ENCODE data around the gene LRTM2. TPM values are rescaled to one million over a fixed set of nuclear protein-coding genes. Genes with fewer than 3 reads are reported as not detected.

The LRTM2 gene
- total RNA-seq, 2 donors from 2014 or later = not detected

DNA sequence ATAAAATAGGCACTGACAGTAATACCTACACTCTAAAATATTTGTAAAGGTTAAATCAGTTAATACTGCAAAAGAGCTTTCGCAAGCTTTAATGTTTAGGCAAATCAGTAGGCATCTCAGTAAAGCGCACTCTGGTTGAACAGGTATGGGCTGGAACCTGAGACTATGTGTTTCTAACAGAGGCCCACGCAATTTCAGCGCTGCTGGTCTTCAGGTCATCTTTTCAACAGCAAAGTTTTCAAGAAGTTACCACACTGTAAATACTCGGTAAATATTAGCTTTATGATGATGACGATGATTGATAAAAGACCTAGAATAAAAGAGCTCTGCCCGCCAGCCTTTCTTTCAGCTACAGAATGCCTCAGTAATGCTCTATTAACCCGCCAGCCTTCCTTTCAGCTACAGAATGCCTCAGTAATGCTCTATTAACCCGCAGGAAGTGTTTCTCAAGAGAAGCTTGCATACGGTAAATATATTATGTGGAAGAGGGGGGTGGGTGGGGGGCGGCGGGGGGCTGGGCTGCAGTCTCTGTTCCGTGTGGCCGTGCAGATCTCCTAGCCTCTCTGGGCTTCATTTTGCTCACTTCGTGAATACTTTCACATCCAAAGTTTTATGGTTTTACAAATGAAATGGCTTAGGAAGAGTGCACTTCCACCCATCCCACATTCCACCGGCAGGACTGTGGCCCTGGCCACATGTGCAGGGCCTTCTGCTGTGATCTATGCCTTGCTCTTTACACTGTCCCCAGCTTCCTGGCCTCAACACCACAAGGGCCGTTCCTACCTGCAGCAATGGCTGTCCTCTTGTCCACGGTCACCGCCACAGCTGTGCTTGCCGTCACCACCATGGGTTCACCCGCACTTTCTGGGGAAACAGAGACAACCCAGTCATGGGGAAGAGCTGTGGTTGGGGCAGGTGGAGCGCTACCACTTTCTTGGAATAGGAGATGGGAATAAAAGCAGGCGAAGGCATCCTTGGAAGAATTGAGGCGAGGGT is 19.9 kb downstream of the LRTM2 start:
- WGBS = 51% methylated on average over 24 of the region's 24 CpGs
- Histone ChIP-seq H3K27me3 (replicated peaks; ENCODE audit: insufficient read depth) (peaks cover 6% of the 10 kb centered on the region), H3K9me3 (no peaks in the 10 kb centered on the region), H3K4me1 (replicated peaks) (no peaks in the 10 kb centered on the region), H3K36me3 (no peaks in the 10 kb centered on the region), H3K27ac (no peak overlapping the region), H3K4me3 (no peak overlapping the region)
- no peak for DNase-seq (ENCODE audit: low spot score)
- TF ChIP-seq POLR2A (IDR thresholded peaks at IDR 0.05) (no peak), POLR2AphosphoS5 (IDR thresholded peaks at IDR 0.05) (no peak)
- TF ChIP-seq, protein P1, sequence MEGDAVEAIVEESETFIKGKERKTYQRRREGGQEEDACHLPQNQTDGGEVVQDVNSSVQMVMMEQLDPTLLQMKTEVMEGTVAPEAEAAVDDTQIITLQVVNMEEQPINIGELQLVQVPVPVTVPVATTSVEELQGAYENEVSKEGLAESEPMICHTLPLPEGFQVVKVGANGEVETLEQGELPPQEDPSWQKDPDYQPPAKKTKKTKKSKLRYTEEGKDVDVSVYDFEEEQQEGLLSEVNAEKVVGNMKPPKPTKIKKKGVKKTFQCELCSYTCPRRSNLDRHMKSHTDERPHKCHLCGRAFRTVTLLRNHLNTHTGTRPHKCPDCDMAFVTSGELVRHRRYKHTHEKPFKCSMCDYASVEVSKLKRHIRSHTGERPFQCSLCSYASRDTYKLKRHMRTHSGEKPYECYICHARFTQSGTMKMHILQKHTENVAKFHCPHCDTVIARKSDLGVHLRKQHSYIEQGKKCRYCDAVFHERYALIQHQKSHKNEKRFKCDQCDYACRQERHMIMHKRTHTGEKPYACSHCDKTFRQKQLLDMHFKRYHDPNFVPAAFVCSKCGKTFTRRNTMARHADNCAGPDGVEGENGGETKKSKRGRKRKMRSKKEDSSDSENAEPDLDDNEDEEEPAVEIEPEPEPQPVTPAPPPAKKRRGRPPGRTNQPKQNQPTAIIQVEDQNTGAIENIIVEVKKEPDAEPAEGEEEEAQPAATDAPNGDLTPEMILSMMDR (IDR thresholded peaks at IDR 0.05) = no peak
- intact Hi-C loops (cut with DNase I) = no loop called here

DNA sequence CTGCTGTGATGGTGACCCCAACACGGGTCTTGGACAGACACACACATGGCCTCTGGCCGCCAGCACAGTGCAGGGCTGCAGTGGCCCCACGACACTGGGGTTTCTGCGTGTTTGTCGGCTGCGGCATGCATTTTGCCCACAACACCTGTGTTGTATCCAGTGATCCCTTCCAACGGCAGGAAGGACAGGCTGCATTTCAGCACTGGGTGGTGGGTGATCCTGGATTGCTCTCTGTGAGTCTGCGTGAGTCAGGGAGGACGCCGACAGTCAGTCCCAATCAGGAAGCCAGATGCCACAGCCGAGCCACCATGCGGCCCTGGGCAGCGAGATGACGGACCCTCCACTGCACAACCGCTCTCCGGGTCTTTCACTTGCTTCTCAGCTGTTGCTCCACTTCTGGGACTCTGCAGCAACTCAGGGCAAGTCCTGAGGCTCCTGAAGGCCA is 20.6 kb downstream of the LRTM2 start:
- H3K4me3 ChIP-seq = no peak overlapping the region
- H3K4me1 ChIP-seq (replicated peaks) = no peaks in the 10 kb centered on the region
- H3K27me3 ChIP-seq (replicated peaks; ENCODE audit: insufficient read depth) = peaks cover 6% of the 10 kb centered on the region
- H3K9me3 ChIP-seq = no peaks in the 10 kb centered on the region
- H3K36me3 ChIP-seq = no peaks in the 10 kb centered on the region
- H3K27ac ChIP-seq = no peak overlapping the region
- DNase-seq (ENCODE audit: low spot score) = no peak
- 89% methylated on average over 16 of the region's 16 CpGs for WGBS
- TF ChIP-seq, protein P1 (IDR thresholded peaks at IDR 0.05) = no peak
- TF ChIP-seq POLR2A (IDR thresholded peaks at IDR 0.05) (no peak), POLR2AphosphoS5 (IDR thresholded peaks at IDR 0.05) (no peak)
- intact Hi-C loops (cut with DNase I) = no loop called here

DNA sequence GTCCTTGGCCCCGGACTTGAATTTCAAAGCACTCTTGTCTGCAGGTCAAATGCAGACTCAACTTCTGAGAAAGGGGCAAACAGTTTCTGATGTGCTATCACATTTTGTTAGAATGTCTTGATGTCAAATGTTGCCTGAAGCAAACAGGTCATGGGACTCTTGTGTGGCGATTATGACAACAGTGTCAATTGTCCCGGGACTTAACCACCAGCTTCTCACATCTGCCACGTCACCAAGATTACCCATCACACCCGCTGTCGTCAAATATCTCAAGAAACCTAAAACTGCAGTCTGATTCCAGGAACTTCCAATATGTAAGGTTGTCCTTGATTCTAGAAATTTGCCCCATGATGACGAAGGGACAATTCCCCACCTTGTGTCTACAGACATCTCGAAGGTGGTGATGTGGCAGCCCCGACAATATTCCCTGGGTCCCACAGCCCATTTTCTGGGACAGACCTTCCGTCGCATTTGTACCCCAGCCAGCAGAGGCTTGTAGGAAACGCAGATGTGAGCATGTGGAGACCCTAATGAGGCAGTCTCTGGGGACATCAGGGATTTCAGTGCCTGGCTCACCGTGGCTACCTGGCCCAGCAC is 21.3 kb downstream of the LRTM2 start:
- no peaks in the 10 kb centered on the region for H3K36me3 ChIP-seq
- H3K27me3 ChIP-seq (replicated peaks; ENCODE audit: insufficient read depth) = peaks cover 6% of the 10 kb centered on the region
- no peaks in the 10 kb centered on the region for H3K9me3 ChIP-seq
- H3K4me1 ChIP-seq (replicated peaks) = no peaks in the 10 kb centered on the region
- intact Hi-C loops (cut with DNase I) = no loop called here
- H3K27ac ChIP-seq = no peak overlapping the region
- no peak for DNase-seq (ENCODE audit: low spot score)
- H3K4me3 ChIP-seq = no peak overlapping the region
- TF ChIP-seq POLR2AphosphoS5 (IDR thresholded peaks at IDR 0.05) (no peak), POLR2A (IDR thresholded peaks at IDR 0.05) (no peak)
- TF ChIP-seq, protein P1 (IDR thresholded peaks at IDR 0.05) = no peak
- 87% methylated on average over 13 of the region's 13 CpGs for WGBS

DNA sequence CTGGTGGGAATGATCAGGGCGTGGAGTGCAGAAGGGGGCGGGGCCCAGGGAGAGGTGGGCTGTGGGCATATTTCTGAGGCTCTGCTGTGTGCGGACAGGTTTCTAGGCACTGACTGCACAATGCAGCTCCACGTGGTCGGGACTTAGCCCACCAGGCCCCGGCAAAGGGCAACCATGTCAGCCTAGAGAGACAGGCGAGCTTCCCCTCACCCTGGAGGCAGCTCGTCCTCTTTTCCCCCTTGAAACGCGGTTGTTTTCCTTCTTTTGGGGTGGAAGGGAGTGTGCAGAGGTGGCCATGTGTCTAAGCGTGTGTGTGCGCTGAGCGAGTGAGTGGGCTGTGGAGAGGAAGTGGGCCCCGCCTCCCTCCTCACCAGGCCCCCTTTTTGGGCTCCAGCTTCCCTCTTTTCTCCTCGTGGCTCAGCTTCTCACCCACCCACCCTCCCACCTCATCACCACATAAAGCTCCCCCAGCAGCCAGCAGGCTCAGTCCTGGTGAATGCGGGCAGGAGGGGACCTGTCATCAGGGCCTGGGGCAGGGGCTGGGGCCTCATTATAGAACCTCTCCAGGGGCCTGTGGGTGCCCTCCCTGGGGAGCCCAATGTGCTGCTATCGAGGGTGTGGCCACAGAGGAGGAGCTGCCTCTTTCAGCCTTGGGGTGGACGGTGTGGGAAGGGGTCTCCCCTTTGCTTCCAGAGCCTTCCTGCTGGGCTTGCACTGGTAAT is 22.0 kb downstream of the LRTM2 start:
- DNase-seq (ENCODE audit: low spot score) = no peak
- 67% methylated on average over 18 of the region's 18 CpGs for WGBS
- intact Hi-C loops (cut with DNase I) = no loop called here

More for the DNA sequence above, 22.0 kb downstream of the LRTM2 start:
- no peaks in the 10 kb centered on the region for H3K4me1 ChIP-seq (replicated peaks)
- no peak overlapping the region for H3K27ac ChIP-seq
- peaks cover 6% of the 10 kb centered on the region for H3K27me3 ChIP-seq (replicated peaks; ENCODE audit: insufficient read depth)
- H3K9me3 ChIP-seq = no peaks in the 10 kb centered on the region
- no peak for TF ChIP-seq POLR2AphosphoS5 (IDR thresholded peaks at IDR 0.05)
- no peak overlapping the region for H3K4me3 ChIP-seq
- no peaks in the 10 kb centered on the region for H3K36me3 ChIP-seq
